ENCODE data around the gene TATDN3.
"Not testable (repeated sequence)": the region's sequence is repeated elsewhere in the genome, so short reads cannot be mapped to it uniquely, and the experiment has no call there.

TATDN3 gene

DNA sequence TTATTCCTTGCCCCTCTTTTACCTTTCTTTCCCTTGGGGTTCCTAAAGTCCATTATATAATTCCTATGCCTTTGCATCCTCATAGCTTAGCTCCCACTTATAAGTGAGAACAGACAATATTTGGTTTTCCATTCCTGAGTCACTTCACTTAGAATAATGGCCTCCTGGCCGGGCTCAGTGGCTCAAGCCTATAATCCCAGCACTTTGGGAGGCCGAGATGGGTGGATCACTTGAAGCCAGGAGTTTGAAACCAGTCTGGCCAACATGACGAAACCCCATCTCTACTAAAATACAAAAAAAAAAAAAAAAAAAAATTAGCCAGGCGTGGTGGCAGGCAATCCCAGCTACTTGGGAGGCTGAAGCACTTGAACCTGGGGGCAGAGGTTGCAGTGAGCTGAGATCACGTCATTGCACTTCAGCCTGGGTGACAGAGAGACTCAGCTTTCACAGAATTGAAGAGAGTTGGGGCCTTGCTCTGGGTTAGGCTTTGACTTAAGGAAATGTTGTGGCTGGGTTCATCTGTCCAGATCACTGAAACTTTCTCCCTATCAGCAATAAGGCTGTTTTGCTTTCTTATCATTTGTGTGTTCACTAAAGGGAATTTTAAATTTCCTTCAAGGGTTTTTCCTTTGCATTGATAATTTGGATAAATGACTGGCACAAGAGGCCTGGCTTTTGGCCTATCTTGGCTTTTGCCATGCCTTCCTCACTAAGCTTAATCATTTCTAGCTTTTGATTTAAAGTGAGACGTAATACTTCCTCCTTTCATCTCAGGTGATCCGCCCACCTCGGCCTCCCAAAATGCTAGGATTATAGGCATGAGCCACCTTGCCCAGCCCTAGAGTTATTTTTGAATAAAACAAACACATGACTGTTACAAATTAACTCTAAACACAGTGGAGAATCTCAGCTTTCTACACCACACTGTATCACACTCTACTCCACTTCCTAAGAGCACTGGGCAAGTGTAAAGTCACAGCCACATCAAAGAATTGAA, 41.8 kb downstream of the TATDN3 start:
- not testable (repeated sequence) for DNase-seq

DNA sequence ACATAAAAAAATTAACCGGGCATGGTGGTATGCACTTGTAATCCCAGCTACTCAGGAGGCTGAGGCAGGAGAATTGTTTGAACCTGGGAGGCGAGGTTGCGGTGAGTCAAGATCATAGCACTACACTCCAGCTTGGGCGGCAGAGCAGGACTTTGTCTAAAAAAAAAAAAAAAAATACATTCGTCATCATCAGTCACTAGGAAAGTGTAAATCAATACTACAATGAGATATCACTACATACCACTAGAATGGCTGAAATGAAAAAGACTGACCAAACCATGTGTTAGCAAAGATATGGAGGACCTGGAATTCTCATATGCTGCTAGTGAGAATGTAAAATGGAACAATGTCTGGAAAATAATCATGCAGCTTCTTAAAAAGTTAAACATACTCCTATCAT, 46.5 kb downstream of the TATDN3 start:
- DNase-seq = no peak

DNA sequence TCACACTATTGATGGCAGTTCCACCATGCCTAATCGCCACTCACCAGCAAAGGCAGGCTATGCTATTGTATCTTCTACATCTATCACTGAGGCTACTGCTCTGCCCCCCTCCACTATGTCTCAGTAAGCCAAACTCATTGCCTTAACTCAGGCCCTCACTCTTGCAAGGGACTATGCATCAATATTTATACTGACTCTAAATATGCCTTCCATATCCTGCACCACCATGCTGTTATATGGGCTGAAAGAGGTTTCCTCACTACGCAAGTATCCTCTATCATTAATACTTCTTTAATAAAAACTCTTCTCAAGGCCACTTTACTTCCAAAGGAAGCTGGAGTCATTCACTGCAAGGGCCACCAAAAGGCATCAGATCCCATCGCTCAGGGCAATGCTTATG, 52.8 kb downstream of the TATDN3 start:
- DNase-seq = not testable (repeated sequence)

DNA sequence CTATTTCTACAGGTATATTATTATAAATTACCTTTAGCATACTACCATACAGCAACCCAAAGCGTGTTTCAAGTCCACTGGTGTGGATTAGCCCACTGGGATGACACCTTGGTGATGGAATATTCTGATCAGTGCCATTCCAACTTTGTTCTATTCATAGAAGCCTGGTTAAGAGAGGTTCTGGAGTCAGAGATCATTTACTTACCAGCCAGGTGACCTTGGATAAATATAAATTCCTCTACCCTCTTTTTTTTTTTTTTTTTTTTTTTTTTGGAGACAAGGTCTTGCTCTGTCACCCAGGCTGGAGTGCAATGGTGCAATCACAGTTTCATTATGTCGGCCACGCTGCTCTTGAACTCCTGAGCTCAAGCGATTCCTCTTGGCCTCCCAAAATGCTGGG, 55.9 kb downstream of the TATDN3 start, which contains the start of gene SPATA45:
Gene SPATA45 (minus strand): TSS at position 101 of the 400 bp plus-strand sequence. CDS start 11,500 bp downstream, outside the sequence.
- no peak for DNase-seq

DNA sequence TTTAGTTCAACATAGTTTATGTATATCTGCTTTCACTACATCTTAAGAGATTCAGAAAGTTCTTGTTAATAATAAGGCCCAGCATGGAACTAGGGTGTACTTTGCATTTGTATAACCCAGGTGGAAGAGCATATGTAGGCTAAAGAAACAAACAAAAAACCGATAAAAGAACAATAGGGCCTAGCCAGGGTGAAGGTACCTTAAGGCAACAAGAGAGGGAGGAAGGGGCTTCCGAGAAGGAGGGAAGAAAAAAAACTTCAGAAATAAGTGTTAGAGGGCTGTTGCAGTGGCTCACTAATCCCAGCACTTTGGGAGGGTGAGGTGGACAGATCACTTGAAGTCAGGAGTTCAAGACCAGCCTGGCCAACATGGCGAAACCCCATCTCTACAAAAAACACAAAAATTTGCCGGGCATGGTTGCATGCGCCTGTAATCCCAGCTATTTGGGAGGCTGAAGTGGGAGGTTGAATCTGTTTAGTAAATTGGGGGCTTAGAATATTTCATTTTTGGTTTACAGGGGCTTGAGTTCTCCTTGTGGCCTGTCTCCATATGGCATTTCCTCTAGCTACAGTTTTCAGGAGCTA, 60.5 kb downstream of the TATDN3 start:
- no peak for DNase-seq

DNA sequence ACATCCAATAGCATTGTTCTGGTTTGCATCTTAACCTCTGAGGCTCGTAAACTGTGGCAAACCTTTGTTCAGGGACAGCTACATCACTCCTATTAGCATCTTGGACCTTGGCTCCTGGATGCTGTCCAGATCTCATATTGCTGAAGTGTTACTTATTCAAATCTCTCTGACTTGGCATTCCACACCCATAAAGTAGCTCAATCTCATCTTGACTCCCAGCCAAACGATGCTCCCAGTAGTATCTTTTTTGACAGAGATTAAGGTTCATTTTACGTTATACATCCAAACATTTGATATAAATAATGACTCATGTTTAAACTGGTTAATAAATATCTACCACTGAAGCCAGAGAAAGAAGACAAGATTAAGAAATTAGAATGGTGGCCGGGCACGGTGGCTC, 62.0 kb downstream of the TATDN3 start:
- DNase-seq = no peak

DNA sequence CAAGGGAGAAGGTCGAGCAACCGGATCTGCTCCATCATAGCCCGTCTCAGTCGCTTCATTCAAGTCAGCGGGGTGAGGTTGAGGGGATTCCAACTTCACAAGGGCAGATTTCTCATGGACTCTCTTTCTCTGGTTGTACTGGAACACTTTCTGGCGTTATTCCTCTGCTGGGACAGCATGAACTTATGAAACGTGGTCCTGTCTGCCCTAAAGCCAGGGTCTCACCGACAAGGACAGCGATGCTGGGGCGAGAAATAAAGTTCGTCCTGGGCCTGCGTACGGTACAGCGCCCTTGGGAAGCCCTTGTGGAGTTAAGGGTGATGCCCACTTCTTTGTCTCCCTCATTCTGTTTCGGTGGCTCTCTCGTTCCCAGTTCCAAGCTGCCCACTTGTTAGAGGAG, 65.1 kb downstream of the TATDN3 start:
- DNase-seq = no peak

DNA sequence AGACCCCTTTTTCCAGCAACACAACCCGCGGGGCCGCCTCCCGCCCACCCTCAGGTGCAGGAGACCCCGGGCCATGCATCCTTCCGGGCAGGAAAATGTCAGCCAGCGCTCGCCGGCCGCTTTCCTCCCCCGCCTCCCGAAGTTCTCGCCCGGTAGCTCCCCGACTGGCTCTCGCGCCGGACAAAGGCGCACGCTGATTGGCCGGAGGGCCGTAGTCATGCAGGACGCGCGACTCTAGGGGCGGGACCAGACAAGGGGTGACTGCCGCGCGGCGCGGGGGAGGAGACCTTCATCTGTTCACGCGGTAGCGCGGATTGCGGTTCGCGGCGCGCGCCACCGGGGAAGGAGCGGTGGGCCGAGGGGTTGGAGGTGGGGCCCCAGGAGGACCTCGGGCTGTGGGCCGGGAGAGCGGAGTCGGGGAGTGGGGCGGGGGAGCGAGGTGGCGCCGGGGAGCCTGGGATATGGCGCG, 66.3 kb downstream of the TATDN3 start, which contains the start of gene FLVCR1:
Gene FLVCR1 (plus strand): TSS at position 284 of the 469 bp plus-strand sequence. CDS start 178 bp downstream, at position 462.
- peak; percentile 93 for DNase-seq

DNA sequence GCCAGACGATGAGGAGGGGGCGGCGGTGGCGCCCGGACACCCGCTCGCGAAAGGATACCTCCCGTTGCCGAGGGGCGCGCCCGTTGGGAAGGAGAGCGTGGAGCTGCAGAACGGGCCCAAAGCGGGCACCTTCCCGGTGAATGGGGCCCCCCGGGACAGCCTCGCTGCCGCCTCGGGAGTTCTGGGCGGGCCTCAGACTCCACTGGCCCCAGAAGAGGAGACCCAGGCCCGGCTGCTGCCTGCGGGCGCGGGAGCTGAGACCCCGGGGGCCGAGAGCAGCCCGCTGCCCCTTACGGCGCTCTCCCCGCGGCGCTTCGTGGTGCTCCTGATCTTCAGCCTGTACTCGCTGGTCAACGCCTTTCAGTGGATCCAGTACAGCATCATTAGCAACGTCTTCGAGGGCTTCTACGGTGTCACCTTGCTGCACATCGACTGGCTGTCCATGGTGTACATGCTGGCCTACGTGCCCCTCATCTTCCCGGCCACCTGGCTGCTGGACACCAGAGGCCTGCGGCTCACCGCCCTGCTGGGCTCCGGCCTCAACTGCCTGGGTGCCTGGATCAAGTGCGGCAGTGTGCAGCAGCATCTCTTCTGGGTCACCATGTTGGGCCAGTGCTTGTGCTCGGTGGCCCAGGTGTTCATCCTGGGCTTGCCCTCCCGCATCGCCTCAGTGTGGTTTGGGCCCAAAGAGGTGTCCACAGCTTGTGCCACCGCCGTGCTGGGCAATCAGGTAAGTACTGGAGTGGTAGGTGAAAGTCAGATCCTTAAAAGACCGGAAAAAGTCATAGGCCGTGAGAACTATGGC, 67.0 kb downstream of the TATDN3 start:
- DNase-seq = no peak

DNA sequence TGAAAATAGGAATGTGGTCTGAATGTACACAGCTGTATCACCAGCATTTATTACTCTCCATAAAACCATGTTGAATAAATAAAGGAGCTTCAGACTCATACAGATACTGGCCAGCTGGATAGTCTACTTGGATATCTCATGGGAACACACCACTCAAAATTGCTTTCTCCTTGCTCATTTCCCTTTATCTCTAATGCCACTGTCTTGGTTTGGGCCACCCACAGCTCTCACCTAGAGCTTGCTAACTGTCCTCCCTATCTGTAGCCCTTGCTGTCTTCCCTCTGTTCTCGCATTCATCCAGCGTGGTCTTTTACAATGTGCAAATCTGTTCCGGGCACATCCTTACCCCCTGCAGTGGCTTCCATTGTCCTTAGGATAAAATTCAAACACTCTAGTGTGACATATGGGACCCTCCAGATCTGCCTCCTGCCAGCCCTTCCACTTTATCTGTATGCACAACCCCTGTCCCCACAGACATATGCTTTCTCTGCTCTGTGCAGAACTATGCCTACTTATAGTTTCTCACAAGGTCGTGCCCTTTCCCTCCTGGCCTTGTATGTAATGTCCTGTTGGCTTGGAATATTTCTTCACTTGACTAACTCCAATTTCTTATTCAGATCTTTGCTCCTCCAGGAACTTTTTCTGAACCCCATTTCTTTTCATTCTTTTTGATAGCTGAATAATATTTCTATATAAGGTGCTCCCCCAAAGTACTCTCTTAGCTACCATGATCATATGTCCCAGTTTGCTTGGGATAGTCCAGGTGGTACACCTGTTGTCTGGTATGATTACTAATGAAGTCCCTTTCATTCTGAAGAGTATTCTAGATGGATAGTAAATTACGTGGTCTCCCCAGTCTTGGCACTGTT, 69.3 kb downstream of the TATDN3 start:
- no peak for DNase-seq

DNA sequence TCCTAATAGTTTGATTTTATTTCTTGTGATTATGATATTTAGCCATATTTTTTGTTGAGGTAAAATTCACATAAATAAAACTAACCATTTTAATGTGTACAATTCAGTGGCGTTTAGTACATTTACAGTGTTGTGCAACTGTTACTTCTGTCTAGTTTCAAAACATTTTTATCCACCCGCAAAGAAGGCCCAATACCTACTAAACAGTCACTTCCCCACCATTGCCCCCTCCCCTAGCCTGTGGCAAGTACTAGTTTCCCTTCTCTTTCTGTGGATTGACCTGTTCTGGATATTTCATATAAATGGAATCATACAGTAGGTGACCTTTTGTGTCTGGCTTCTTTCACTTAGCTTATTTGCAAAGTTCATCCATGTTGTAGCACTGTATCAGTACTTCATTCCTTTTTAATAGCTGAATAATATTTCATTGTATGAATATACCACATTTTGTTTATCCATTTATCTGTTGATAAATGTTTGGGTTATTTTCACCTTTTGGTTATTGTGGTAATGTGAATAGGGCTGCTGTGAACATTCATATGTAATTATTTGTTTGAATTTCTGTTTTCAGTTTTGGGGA, 70.5 kb downstream of the TATDN3 start:
- DNase-seq = no peak

DNA sequence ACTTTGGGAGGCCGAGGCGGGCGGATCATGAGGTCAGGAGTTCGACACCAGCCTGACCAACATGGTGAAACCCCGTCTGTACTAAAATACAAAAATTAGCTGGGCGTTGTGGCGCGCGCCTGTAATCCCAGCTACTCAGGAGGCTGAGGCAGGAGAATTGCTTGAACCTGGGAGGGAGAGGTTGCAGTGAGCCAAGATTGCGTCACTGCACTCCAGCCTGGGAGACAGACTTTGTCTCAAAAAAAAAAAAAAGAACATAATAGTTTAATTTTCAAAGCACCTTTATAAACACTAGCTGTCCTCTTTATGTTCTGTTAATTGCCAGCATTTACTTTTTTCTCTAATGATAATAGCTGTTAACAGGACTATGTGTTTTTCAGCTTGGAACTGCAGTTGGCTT, 71.7 kb downstream of the TATDN3 start:
- DNase-seq = not testable (repeated sequence)

DNA sequence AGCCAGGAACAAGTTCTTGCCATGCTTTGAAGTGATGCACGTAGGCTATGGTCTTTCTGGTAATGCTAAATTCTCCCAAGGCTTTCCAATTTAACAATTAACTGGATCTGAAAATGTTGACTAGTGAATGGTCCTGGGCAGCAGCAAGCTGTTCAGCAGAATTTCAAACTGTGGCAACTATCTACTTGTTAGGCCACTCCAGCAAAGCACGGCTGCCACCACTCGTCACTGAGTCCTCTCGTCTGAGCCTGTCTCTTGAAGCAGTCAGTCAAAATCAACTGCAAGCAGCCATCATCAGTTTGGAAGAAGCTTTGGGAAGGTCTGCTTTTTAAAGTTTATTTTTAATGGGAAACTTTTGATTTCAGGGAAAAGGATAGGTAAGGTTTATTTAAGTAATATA, 72.5 kb downstream of the TATDN3 start:
- DNase-seq = no peak
